Astrocyte of the cerebellum (primary cell): ENCODE measurements around the gene KRT13.

Source experiments
- DNase-seq: peaks from one replicate; pipeline ENCODE4 v3.0.0-alpha.2; 2011; ENCODE audit warnings: low read depth
- H3K4me3 ChIP-seq: 2 replicates; pipeline ENCODE4 v1.5.1; 2011; ENCODE audit warnings: mild to moderate bottlenecking, low read depth, low read length, moderate library complexity
- in situ Hi-C: cut with HindIII; loops from 2 replicates; pipeline ENCODE4 v1.10.0; 2017; ENCODE audit warnings: low sequenced_read_pairs
- TF ChIP-seq, protein P1 (sequence below): IDR thresholded peaks from 2 replicates; pipeline ENCODE4 v1.5.1; 2012; ENCODE audit warnings: low read length, low read depth, moderate library complexity, mild to moderate bottlenecking; ENCODE audit errors: missing control alignments

The KRT13 gene

GRCh38 chr17:41512546-41513167 is 7.2 kb upstream of the KRT13 start:
- in situ Hi-C loops, result no loop called here
- DNase-seq, result no peak

DNA sequence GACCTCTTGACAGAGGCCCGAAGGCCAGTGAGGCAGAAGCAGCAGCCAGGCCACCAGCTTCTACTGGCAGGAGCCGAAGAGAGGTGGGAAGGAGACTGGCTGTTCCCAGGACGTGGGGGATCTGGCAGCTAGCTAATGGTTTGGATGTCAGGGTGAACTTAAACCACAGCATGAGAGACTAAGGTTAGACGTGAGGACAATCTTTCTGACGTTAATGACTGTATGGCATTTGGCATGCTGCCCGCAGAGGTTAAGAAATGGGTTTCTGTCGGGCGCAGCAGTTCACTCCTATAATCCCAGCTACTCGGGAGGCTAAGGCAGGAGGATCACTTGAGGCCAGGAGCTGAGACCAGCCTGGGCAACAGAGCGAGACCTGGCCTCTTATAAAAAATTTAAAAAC is 6.3 kb upstream of the KRT13 start:
- no peak for DNase-seq
- in situ Hi-C loops, result no loop called here
- TF ChIP-seq, protein P1, sequence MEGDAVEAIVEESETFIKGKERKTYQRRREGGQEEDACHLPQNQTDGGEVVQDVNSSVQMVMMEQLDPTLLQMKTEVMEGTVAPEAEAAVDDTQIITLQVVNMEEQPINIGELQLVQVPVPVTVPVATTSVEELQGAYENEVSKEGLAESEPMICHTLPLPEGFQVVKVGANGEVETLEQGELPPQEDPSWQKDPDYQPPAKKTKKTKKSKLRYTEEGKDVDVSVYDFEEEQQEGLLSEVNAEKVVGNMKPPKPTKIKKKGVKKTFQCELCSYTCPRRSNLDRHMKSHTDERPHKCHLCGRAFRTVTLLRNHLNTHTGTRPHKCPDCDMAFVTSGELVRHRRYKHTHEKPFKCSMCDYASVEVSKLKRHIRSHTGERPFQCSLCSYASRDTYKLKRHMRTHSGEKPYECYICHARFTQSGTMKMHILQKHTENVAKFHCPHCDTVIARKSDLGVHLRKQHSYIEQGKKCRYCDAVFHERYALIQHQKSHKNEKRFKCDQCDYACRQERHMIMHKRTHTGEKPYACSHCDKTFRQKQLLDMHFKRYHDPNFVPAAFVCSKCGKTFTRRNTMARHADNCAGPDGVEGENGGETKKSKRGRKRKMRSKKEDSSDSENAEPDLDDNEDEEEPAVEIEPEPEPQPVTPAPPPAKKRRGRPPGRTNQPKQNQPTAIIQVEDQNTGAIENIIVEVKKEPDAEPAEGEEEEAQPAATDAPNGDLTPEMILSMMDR, result no peak
- H3K4me3 ChIP-seq, result no peak overlapping the region

More at GRCh38 chr17:41512546-41513167, 7.2 kb upstream of the KRT13 start:
- TF ChIP-seq, protein P1, result no peak
- no peak overlapping the region for H3K4me3 ChIP-seq

- TF ChIP-seq, protein P1, result no peak
- DNase-seq, result no peak
- H3K4me3 ChIP-seq, result no peak overlapping the region
- in situ Hi-C loops, result no loop called here
Measured at GRCh38 chr17:41511116-41511515, 5.7 kb upstream of the KRT13 start.

DNA sequence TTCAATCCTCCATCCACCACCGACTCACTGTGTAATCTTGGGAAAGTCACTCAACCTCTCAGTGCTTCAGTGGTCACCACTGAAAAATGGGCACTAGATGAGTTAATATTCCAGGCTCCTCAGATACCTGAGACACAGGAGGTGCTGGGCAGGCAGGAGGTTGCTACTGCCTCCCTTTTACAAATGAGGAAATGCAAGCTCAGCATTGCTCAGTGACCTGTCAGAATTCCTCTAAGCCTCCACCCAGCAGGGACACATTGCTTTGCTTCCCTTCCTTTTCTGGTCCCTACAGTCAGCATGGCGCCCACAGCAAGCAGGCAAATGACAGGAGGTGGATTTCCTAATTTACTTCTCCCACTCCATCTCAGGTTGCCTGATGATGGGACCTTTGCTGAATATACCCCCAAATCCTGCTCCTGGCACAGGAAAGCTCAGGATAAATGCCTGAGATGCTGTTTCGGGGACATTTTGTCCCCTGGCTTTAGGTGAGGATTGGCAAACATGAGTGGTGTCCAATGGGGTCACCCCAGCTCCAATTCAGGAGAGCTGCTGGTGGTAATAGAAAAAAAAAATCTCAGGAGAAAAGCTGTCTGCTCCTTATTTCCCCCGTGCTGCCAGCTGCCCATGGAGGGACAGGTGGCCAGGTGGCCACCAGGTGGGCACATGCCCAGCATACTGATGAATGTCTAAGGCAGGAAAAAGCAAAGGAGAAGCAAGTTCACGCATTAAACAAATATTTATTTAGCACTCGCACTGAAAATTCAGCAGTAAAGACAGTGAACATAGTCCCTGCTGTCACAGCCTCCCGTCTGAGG is 5.0 kb upstream of the KRT13 start:
- TF ChIP-seq, protein P1, result no peak
- DNase-seq, result no peak
- in situ Hi-C loops, result no loop called here

GRCh38 chr17:41507315-41507880 is 2.0 kb upstream of the KRT13 start:
- TF ChIP-seq, protein P1, result no peak

More for the DNA sequence above, 5.0 kb upstream of the KRT13 start:
- H3K4me3 ChIP-seq, result no peak overlapping the region

More at GRCh38 chr17:41507315-41507880, 2.0 kb upstream of the KRT13 start:
- H3K4me3 ChIP-seq, result no peak overlapping the region
- in situ Hi-C loops, result loop anchor here (5.0 kb wide), 1 partner anchor 55 kb away; no protein-coding TSS in a partner anchor
- DNase-seq, result no peak
